CD4-positive, alpha-beta T cell treated with Interleukin-6 for 4 hours (primary cell): Measurements from ENCODE around the gene ADAM8.
"Not testable (repeated sequence)": the region's sequence is repeated elsewhere in the genome, so short reads cannot be mapped to it uniquely, and the experiment has no call there.

Experiments used
- DNase-seq: peaks from one replicate; pipeline ENCODE4 v3.0.0-alpha.2; 2020; ENCODE audit warnings: mixed read lengths

ADAM8 gene

GRCh38 chr10:133276435-133277201 lies at the start of gene ADAM8:
TSS of gene ADAM8 (minus strand) at chr10:133276868. CDS start at chr10:133276817, 51 bp downstream.
- peak; percentile 86 for DNase-seq

- DNase-seq, result no peak
Observed at GRCh38 chr10:133326223-133326551, 49.5 kb upstream of the ADAM8 start.

GRCh38 chr10:133325440-133326222 lies 49.0 kb upstream of the ADAM8 start:
- DNase-seq, result peak; percentile 46

GRCh38 chr10:133324857-133325260 lies 48.2 kb upstream of the ADAM8 start:
- no peak for DNase-seq

- DNase-seq, result peak; percentile 68
Observed at GRCh38 chr10:133324198-133324792, 47.6 kb upstream of the ADAM8 start.

- not testable (repeated sequence) for DNase-seq
Observed at GRCh38 chr10:133322064-133322709, 45.5 kb upstream of the ADAM8 start.

GRCh38 chr10:133320852-133321422 lies 44.3 kb upstream of the ADAM8 start:
- not testable (repeated sequence) for DNase-seq

GRCh38 chr10:133318494-133319127 lies 41.9 kb upstream of the ADAM8 start:
- peak; percentile 77 for DNase-seq

GRCh38 chr10:133316732-133317131 lies 40.1 kb upstream of the ADAM8 start:
- DNase-seq, result no peak

- DNase-seq, result no peak
Observed at GRCh38 chr10:133316266-133316665, 39.6 kb upstream of the ADAM8 start.

- no peak for DNase-seq
Observed at GRCh38 chr10:133315847-133316246, 39.2 kb upstream of the ADAM8 start.

- no peak for DNase-seq
Observed at GRCh38 chr10:133314911-133315310, 38.2 kb upstream of the ADAM8 start.

- no peak for DNase-seq
Observed at GRCh38 chr10:133313192-133313591, 36.5 kb upstream of the ADAM8 start.

- DNase-seq, result no peak
Observed at GRCh38 chr10:133312769-133313145, 36.1 kb upstream of the ADAM8 start.

- DNase-seq, result no peak
Observed at GRCh38 chr10:133312016-133312768, 35.5 kb upstream of the ADAM8 start.

- DNase-seq, result no peak
Observed at GRCh38 chr10:133311570-133311969, 34.9 kb upstream of the ADAM8 start.

GRCh38 chr10:133310789-133311188 lies 34.1 kb upstream of the ADAM8 start:
- DNase-seq, result no peak

- no peak for DNase-seq
Observed at GRCh38 chr10:133310399-133310755, 33.7 kb upstream of the ADAM8 start.

GRCh38 chr10:133309720-133310398 lies 33.2 kb upstream of the ADAM8 start:
- DNase-seq, result no peak

- peak; percentile 89 for DNase-seq
Observed at GRCh38 chr10:133309100-133309719, 32.5 kb upstream of the ADAM8 start.
